SJSA1 (cell line): ENCODE data around the gene ADCK2. TPM values are rescaled to one million over a fixed set of nuclear protein-coding genes. Genes with fewer than 3 reads are reported as not detected.
"Not testable (repeated sequence)": the region's sequence is repeated elsewhere in the genome, so short reads cannot be mapped to it uniquely, and the experiment has no call there.

ENCODE experiments used
- DNase-seq, 2 experiments: peaks; one replicate each; pipeline ENCODE4 v3.0.0-alpha.2; 2015 to 2020; ENCODE audit warnings: low spot score in 2 of 2, low read depth in 1 of 2
- H3K27ac ChIP-seq: fragments of 250-450 bp; sonication (Bioruptor Pico); 2 replicates; pipeline ENCODE4 v1.5.1; 2020; ENCODE audit warnings: mild to moderate bottlenecking, moderate library complexity
- H3K27me3 ChIP-seq: fragments of 250-450 bp; sonication (Bioruptor Pico); replicated peaks from 2 replicates; pipeline ENCODE4 v1.5.1; 2020; ENCODE audit warnings: mild to moderate bottlenecking, moderate library complexity
- H3K36me3 ChIP-seq: fragments of 250-450 bp; sonication (Bioruptor Pico); 2 replicates; pipeline ENCODE4 v1.5.1; 2020; ENCODE audit warnings: mild to moderate bottlenecking
- H3K4me1 ChIP-seq: fragments of 250-450 bp; sonication (Bioruptor Pico); replicated peaks from 2 replicates; pipeline ENCODE4 v1.6.1; 2021; ENCODE audit warnings: mild to moderate bottlenecking
- H3K4me3 ChIP-seq: fragments of 250-450 bp; sonication (Bioruptor Pico); 2 replicates; pipeline ENCODE4 v1.5.1; 2020; ENCODE audit warnings: mild to moderate bottlenecking
- H3K9me3 ChIP-seq: fragments of 250-450 bp; sonication (Bioruptor Pico); replicated peaks from 2 replicates; pipeline ENCODE4 v1.5.1; 2020; ENCODE audit warnings: mild to moderate bottlenecking
- total RNA-seq: library from RNA; depleted of rRNA; stranded (reverse); fragments of >200 nt; shearing (Covaris generic); gene quantifications from 2 replicates; pipeline ENCODE4 v1.2.3, GENCODE V29; 2014

ADCK2 gene
- total RNA-seq, 1 experiment from 2014 or later: 9.6 TPM

- H3K27ac ChIP-seq: no peak overlapping the region; the same call in 1 of the 2 replicates
- H3K4me3 ChIP-seq: peak overlapping the region; percentile 88
- H3K9me3 ChIP-seq: no peaks in the 10 kb centered on the region
- H3K4me1 ChIP-seq: peaks cover 13% of the 10 kb centered on the region
- H3K36me3 ChIP-seq: peaks cover 23% of the 10 kb centered on the region
- peak in 1 of 2 experiments; percentile 17 for DNase-seq
- no peaks in the 10 kb centered on the region for H3K27me3 ChIP-seq
Measured at GRCh38 chr7:140697447-140698143, 24.9 kb downstream of the ADCK2 start.

- Histone ChIP-seq H3K27me3 (no peaks in the 10 kb centered on the region), H3K27ac (no peak overlapping the region), H3K4me1 (peaks cover 13% of the 10 kb centered on the region), H3K9me3 (no peaks in the 10 kb centered on the region), H3K4me3 (no peak overlapping the region), H3K36me3 (peaks cover 27% of the 10 kb centered on the region)
- DNase-seq: no peak
Measured at GRCh38 chr7:140698477-140698876, 25.7 kb downstream of the ADCK2 start.

DNA sequence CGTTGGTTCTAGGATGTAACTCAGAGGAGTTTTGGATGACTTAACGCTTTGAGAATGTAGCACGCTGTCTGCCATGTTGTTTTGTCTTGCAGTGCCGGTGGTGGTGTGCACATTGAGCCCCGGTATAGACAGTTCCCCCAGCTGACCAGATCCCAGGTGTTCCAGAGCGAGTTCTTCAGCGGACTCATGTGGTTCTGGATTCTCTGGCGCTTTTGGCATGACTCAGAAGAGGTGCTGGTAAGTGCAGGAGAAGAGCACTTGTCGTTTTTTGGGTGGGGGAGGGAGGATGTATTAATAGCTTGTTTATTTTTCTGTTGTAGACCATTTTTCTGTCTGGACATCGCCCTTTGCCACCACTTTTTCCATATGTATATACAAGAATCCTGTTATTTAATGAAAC is 30.0 kb downstream of the ADCK2 start:
- Histone ChIP-seq H3K4me3 (no peak overlapping the region), H3K27ac (no peak overlapping the region), H3K9me3 (no peaks in the 10 kb centered on the region), H3K27me3 (no peaks in the 10 kb centered on the region), H3K36me3 (peaks cover 47% of the 10 kb centered on the region), H3K4me1 (peaks cover 4% of the 10 kb centered on the region; the same call in 1 of the 2 replicates)
- DNase-seq: no peak

DNA sequence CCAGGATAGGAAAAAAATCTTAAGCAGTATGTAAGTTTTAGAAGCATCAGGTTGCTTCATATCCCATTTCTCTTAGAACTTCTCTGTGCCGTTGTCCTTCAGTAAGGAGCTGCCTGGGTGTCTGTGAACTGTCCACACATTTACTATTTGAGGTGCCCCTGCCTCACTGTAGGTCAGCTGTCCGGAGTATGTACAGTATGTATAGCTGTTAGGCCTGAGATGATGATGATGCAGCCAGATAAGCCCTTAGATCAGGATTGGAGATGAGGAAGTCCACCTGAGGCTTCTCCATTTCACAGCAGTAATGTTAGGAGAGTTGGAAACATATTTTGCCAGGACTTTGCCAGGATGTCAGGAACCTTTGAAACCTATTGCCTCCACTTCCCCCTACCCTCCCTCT is 31.5 kb downstream of the ADCK2 start:
- no peak for DNase-seq
- Histone ChIP-seq H3K27ac (no peak overlapping the region), H3K27me3 (no peaks in the 10 kb centered on the region), H3K4me3 (no peak overlapping the region), H3K36me3 (peaks cover 41% of the 10 kb centered on the region), H3K4me1 (no peaks in the 10 kb centered on the region; the same call in 1 of the 2 replicates), H3K9me3 (no peaks in the 10 kb centered on the region)

DNA sequence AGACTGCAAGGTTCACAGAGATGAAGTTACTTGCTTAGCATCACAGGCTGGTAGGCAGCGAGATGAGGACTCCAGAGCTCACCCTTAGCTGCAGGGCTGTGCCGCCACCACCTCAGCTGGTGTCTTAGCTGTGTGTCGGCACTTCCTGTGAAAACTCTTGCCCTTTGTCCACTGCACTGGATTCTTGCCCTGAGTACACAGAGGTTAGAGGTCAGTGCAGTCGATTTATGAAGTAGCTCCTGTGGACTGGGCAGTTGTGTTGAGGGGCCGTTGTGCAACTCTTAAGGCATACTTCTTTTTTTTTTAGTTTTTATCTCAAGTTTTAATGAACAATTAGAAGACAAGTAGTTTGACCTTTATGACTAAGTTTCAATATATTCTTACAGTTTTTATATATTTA is 34.4 kb downstream of the ADCK2 start:
- Histone ChIP-seq H3K4me3 (no peak overlapping the region), H3K27me3 (no peaks in the 10 kb centered on the region), H3K9me3 (no peaks in the 10 kb centered on the region), H3K27ac (no peak overlapping the region), H3K4me1 (no peaks in the 10 kb centered on the region; the same call in 1 of the 2 replicates), H3K36me3 (peaks cover 31% of the 10 kb centered on the region)
- DNase-seq: no peak

GRCh38 chr7:140708764-140709163 is 36.0 kb downstream of the ADCK2 start:
- H3K4me3 ChIP-seq, H3K27ac ChIP-seq, H3K9me3 ChIP-seq, H3K4me1 ChIP-seq, DNase-seq, H3K27me3 ChIP-seq: not testable (repeated sequence)
- H3K36me3 ChIP-seq: peaks cover 24% of the 10 kb centered on the region

- H3K4me3 ChIP-seq, H3K9me3 ChIP-seq, H3K36me3 ChIP-seq, H3K27ac ChIP-seq, H3K4me1 ChIP-seq, DNase-seq, H3K27me3 ChIP-seq: not testable (repeated sequence)
Measured at GRCh38 chr7:140712392-140712791, 39.6 kb downstream of the ADCK2 start.

DNA sequence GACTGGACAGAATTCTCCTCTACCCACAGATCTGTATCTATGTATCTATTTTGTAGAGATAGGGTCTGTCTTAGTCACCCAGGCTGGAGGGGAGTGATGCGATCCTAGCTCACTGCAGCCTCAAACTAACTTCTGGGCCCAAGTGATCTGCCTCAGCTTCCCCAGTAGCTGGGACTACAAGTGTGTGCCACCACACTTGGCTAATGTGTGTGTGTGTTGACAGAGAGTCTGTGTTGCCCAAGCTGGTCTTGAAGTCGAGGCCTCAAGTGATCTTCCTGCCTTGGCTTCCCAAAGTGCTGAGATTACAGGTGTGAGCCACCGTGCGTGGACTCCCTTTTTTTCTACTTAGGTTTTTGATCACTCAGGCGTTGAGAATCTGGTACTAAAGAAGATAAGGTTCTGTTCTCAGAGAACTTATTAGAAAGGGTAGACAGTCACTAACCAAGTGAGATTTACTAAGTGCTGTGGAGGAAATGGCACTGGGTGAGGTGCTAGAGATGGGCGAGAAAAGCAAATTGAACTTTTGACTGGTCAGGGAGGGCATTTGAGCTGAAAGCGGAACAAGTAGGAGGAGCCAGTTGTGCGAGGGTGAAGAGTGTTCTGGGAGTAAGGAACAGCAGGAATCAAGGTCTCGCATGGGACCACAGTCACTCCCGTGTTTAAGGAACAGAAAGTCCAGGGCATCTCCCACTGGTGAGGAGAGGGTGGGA is 41.7 kb downstream of the ADCK2 start:
- no peak for DNase-seq
- Histone ChIP-seq H3K27ac (no peak overlapping the region), H3K36me3 (no peaks in the 10 kb centered on the region), H3K4me1 (no peaks in the 10 kb centered on the region), H3K27me3 (no peaks in the 10 kb centered on the region), H3K9me3 (no peaks in the 10 kb centered on the region), H3K4me3 (no peak overlapping the region)

- Histone ChIP-seq H3K9me3 (no peaks in the 10 kb centered on the region), H3K36me3 (no peaks in the 10 kb centered on the region), H3K4me3 (no peak overlapping the region), H3K4me1 (peaks cover 5% of the 10 kb centered on the region; the same call in 1 of the 2 replicates), H3K27ac (no peak overlapping the region), H3K27me3 (no peaks in the 10 kb centered on the region)
- no peak for DNase-seq
Measured at GRCh38 chr7:140719721-140720120, 47.0 kb downstream of the ADCK2 start.

DNA sequence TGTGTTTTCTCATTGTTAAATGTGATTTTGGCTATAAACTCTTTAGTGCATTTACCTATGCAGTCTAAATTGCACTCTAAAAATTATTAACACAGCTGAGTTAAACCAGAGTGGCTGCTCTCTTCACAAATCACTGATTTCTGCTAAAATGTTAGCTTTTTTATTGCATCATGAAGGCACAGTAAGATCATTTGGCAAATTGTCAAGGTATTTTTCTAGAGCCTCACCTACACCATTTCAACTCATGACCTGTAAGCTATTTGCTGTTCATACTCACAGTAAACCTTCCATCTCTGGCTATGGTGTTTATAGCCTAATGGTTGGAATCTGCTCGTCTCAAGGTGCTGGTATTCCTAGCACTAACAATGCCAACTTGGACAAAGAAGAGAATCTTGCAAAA is 49.5 kb downstream of the ADCK2 start:
- no peaks in the 10 kb centered on the region for H3K27me3 ChIP-seq
- no peak for DNase-seq
- H3K36me3 ChIP-seq: 0 out of 2 replicates have a peak, but pooled peaks cover 3% of the 10 kb centered on the region
- H3K4me1 ChIP-seq: peaks cover 5% of the 10 kb centered on the region; the same call in 1 of the 2 replicates
- H3K9me3 ChIP-seq: no peaks in the 10 kb centered on the region
- H3K4me3 ChIP-seq: no peak overlapping the region
- H3K27ac ChIP-seq: no peak overlapping the region

GRCh38 chr7:140723006-140723405 is 50.3 kb downstream of the ADCK2 start:
- Histone ChIP-seq H3K36me3 (0 out of 2 replicates have a peak, but pooled peaks cover 3% of the 10 kb centered on the region), H3K4me1 (peaks cover 5% of the 10 kb centered on the region; the same call in 1 of the 2 replicates), H3K4me3 (no peak overlapping the region), H3K9me3 (no peaks in the 10 kb centered on the region), H3K27ac (no peak overlapping the region), H3K27me3 (no peaks in the 10 kb centered on the region)
- DNase-seq: no peak

DNA sequence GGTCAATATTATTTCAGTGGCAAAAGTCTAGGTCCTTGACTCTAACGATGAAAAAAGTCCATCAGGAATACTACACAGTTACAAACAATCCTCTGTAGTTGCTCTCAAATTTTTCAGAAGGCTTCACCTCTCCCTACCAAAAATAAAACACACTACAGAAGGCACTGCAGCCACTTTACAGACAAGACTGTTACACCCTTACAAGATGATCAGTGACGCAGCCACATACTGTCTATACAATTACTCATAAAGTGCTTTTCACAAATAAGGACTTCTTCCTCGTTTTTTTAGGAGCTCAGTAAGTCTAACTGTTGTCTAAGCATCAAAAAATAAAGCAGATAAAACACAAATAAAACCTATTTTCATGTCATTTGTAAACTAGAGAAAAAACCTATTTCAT is 50.8 kb downstream of the ADCK2 start:
- peaks cover 5% of the 10 kb centered on the region for H3K4me1 ChIP-seq
- H3K4me3 ChIP-seq: no peak overlapping the region
- no peaks in the 10 kb centered on the region for H3K27me3 ChIP-seq
- no peak overlapping the region for H3K27ac ChIP-seq
- no peak for DNase-seq
- 0 out of 2 replicates have a peak, but pooled peaks cover 3% of the 10 kb centered on the region for H3K36me3 ChIP-seq
- no peaks in the 10 kb centered on the region for H3K9me3 ChIP-seq

GRCh38 chr7:140724706-140725105 is 52.0 kb downstream of the ADCK2 start:
- Histone ChIP-seq H3K9me3 (no peaks in the 10 kb centered on the region), H3K4me3 (no peak overlapping the region), H3K27me3 (no peaks in the 10 kb centered on the region), H3K27ac (no peak overlapping the region), H3K36me3 (0 out of 2 replicates have a peak, but pooled peaks cover 3% of the 10 kb centered on the region), H3K4me1 (peaks cover 17% of the 10 kb centered on the region)
- DNase-seq: no peak

DNA sequence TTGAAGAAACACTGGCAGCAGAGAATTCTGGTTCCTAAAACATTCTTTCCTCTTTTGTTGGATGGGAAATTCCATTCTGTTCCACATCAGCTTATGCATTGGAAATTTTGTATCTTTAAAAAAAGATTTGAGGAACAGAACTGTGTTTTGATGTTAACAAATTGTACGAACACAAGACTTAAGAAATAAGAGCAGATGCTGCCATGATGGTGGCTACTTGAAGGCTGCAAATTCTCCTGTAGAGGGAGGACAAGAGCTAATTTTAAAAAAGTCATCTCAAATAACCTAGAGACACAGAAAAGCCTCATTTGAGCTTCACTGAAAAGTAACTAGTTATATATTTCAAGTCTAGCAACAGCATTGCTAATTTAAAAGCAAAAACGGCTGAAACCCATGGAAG is 53.5 kb downstream of the ADCK2 start:
- Histone ChIP-seq H3K9me3 (no peaks in the 10 kb centered on the region), H3K4me1 (peaks cover 19% of the 10 kb centered on the region), H3K4me3 (no peak overlapping the region), H3K27me3 (no peaks in the 10 kb centered on the region), H3K36me3 (0 out of 2 replicates have a peak, but pooled peaks cover 3% of the 10 kb centered on the region), H3K27ac (no peak overlapping the region)
- no peak for DNase-seq
